Measurements from ENCODE around the gene CCNJL.
A peak's percentile ranks its signal among the peaks of the same experiment; 100 is the strongest.
"Not testable (repeated sequence)": the region's sequence is repeated elsewhere in the genome, so short reads cannot be mapped to it uniquely, and the experiment has no call there.

CCNJL gene

GRCh38 chr5:160342413-160342941, 30.1 kb upstream of the CCNJL start:
- DNase-seq, result peak in 1 of 2 donors; percentile 57
- Histone ChIP-seq H3K27me3 (no peaks in the 10 kb centered on the region), H3K27ac (no peak overlapping the region), H3K4me3 (no peak overlapping the region), H3K9me3 (no peaks in the 10 kb centered on the region), H3K36me3 (no peaks in the 10 kb centered on the region), H3K4me1 (peaks cover 0 to 5% (median 0%) of the 10 kb centered on the region in 4 donors)
- TF ChIP-seq CTCF (IDR thresholded peaks at IDR 0.05), result no peak
- intact Hi-C loops (cut with DNase I; ENCODE audit: low total_unique reads), result no loop called here

GRCh38 chr5:160341309-160341870, 29.0 kb upstream of the CCNJL start:
- H3K4me1 ChIP-seq, result peaks cover 0 to 5% (median 0%) of the 10 kb centered on the region in 4 donors
- no peak overlapping the region for H3K4me3 ChIP-seq
- TF ChIP-seq CTCF (IDR thresholded peaks at IDR 0.05), result no peak
- intact Hi-C loops (cut with DNase I; ENCODE audit: low total_unique reads), result no loop called here
- H3K27me3 ChIP-seq, result no peaks in the 10 kb centered on the region
- no peak for DNase-seq
- no peaks in the 10 kb centered on the region for H3K9me3 ChIP-seq
- H3K36me3 ChIP-seq, result no peaks in the 10 kb centered on the region
- H3K27ac ChIP-seq, result no peak overlapping the region

- DNase-seq; H3K36me3 ChIP-seq; H3K27me3 ChIP-seq; H3K4me1 ChIP-seq; H3K4me3 ChIP-seq; intact Hi-C loops (cut with DNase I; ENCODE audit: low total_unique reads); H3K9me3 ChIP-seq; H3K27ac ChIP-seq: not testable (repeated sequence)
Measured at GRCh38 chr5:160340513-160340912, 28.1 kb upstream of the CCNJL start.

- intact Hi-C loops (cut with DNase I; ENCODE audit: low total_unique reads), result no loop called here
- Histone ChIP-seq H3K27ac (no peak overlapping the region), H3K4me3 (no peak overlapping the region), H3K9me3 (no peaks in the 10 kb centered on the region), H3K36me3 (no peaks in the 10 kb centered on the region), H3K27me3 (no peaks in the 10 kb centered on the region), H3K4me1 (no peaks in the 10 kb centered on the region)
- TF ChIP-seq CTCF (IDR thresholded peaks at IDR 0.05), result no peak
- no peak for DNase-seq
Measured at GRCh38 chr5:160339406-160340130, 27.2 kb upstream of the CCNJL start.

- H3K4me1 ChIP-seq; DNase-seq; H3K36me3 ChIP-seq; H3K4me3 ChIP-seq; H3K27me3 ChIP-seq; H3K27ac ChIP-seq; intact Hi-C loops (cut with DNase I; ENCODE audit: low total_unique reads); H3K9me3 ChIP-seq: not testable (repeated sequence)
Measured at GRCh38 chr5:160334716-160335115, 22.4 kb upstream of the CCNJL start.

GRCh38 chr5:160333721-160334120, 21.4 kb upstream of the CCNJL start:
- intact Hi-C loops (cut with DNase I; ENCODE audit: low total_unique reads), result no loop called here

More at GRCh38 chr5:160333721-160334120, 21.4 kb upstream of the CCNJL start:
- no peak overlapping the region for H3K27ac ChIP-seq
- H3K4me1 ChIP-seq, result no peaks in the 10 kb centered on the region
- H3K27me3 ChIP-seq, result no peaks in the 10 kb centered on the region
- no peak for TF ChIP-seq CTCF (IDR thresholded peaks at IDR 0.05)
- no peaks in the 10 kb centered on the region for H3K9me3 ChIP-seq
- no peaks in the 10 kb centered on the region for H3K36me3 ChIP-seq
- no peak overlapping the region for H3K4me3 ChIP-seq
- no peak for DNase-seq

Measured in tibial artery (tissue), 4 donors.